ENCODE data around the gene PAFAH1B1.

The PAFAH1B1 gene

GRCh38 chr17:2704031-2704889 lies 110.8 kb downstream of the PAFAH1B1 start:
- DNase-seq: no peak

DNA sequence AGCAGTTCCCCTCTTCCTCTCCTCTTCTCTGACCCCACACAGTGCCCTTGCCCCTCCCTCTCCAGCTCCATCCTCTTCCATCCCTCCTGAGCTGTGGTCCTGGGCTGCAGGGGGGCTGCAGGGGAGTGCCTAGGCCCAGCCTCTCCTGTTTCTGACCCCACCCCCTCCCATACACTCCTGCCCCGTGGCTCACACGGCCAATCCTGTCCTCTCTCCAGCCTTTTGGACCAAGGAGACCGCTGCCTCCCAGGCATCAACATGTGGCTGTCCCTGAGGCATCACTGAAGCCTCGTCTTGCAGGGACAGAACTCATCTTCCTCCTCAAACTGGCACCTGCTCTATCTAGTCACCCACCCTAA lies 111.4 kb downstream of the PAFAH1B1 start:
- DNase-seq: no peak

GRCh38 chr17:2705263-2705662 lies 111.8 kb downstream of the PAFAH1B1 start:
- no peak for DNase-seq

DNA sequence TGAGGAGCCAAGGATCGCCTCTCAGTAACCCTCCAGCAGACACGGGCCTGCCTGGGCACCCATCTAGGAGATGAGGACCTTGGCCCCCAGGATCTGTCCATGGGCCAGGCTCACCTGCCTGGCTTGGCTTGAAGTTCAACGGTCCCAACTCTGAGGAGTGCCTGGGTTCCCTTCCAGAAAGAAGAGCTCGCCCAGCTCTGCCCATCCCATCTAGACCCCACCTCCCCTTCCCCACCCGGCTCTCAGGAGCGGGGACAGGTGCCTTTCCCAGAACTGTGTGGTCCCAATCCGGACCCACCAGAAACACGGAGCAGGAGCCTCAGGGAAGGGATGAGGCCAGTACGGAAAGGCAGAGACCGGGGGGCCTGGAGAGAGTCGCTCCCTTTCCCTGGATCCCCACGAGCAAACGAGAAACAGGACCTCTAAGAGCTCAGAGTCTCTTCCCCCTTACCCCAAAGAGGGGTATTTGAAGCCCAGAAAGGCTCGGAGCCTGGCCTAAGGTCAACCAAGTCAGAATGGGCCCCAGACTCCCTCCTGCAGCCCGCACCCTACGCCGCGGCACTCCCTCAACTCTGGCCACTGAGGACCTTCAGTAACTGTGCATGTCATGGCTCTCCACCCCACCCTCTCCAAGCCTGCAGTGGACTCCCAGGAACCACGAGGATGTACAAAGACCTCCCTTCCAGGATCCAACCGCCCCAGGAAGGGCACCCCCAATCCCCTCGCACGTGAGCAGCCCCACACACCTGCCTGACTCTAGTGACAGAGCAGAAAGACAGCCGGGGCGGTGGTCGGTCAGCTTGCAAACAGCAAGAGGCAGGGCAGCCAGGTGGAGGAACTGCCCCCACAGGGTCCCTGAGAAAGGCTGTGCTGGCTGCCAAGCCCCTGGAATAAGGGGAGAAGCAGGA lies 112.7 kb downstream of the PAFAH1B1 start:
- no peak for DNase-seq

GRCh38 chr17:2706911-2707510 lies 113.6 kb downstream of the PAFAH1B1 start:
- DNase-seq: no peak

DNA sequence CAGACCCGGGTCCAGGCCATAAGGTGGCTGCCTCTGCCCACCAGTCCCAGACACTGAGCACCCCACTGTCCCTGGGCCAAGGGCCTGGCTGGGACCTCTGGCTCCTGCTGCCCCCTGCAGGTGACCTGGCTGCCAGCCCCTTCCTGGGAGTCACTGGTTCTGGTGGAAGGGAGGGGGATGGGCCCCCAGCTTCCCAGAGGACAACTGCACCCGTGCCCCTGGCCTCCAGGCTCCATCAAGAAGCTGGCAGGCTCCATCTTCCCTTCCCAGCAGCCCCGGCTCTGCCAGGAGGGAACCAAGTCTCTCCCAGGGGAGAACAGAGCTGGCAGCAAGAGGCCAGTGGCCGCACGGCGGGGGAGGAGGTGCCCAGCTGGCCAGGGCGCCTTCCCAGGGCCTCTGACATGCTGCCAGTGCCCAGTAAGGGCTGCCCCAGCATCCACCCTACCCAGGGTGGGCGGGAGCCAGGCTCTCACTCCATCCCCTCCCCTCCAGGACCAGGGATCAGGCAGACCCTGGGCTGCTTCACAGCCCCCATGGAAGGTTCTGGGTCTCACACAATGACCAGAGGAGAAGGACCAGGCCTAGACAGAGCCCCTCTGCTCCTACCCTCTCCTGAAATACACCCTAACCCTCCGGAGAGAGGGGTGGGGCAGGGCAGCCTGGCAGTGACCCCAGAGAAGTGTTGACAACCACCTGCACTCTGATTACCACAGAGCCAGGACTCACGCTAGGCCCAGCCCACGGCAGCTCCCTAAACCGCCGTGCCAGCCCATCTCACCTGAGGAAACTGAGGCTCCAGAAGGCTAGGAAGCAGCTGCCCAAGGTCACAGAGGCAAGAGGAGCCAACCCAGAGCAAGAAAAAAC lies 114.5 kb downstream of the PAFAH1B1 start:
- peak; percentile 29 for DNase-seq

DNA sequence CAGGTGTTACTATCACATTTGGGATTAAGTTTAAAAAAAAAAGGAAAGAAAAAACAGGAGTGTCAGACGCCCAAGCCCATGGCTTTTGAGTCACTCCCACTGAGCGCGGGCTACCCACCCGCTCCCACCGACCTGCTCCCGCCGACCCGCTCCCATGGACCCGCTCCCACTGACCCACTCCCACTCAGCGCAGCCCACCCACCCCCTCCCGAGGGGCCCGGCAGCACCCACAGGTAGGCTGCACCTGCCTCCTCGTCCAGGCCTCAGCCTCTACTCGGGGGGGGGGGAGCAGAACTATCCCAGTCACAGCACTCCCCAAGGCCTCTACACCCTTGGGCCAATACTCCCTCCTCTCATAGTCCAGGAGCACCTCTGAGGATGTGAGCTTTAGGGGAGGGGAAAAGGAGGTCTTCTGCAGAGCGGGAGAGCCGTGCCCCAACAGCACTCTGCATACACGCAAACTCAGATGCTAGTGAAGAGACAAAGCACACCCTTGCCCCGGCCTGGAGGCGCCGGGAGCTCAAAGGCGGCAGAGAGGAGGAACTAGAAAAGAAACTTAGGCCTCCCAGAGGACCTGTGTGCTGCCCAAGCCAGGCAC lies 115.2 kb downstream of the PAFAH1B1 start:
- no peak for DNase-seq

- peak; percentile 26 for DNase-seq
Observed at GRCh38 chr17:2709183-2709661, 115.8 kb downstream of the PAFAH1B1 start.

DNA sequence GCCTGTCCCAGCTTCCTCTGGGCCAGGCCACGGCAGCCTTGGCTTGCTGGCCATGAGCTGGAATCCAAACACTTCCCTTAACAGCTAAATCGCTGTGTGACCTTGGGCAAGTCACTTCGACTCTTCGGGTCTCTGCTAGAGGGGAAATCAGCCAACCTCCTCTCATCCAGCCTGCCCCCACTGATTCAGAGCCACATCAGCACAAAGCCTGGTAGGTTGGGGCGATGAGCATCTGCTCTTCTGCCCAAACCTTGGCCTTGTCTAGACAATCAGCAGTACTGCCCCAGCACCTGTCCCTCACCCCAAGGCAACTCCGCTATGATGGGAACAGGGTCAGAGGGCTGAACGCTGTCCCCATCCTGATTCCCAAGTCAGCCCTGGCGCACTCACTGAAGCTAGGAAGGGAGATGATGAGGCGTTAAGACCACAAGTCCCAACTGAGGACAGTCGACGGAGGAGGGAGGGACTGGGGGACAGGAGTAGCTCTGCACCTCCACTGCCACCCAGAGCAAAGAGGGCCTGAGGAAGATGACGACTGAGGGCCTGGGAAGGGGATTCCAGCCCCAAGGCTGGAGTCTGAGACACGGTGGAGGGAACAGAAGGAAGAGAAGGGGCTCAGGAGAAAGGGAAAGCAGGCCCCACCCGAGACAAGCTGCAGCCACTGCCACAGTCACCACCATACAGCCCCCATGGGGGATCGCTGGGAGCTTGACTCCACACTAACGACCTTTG lies 116.8 kb downstream of the PAFAH1B1 start:
- no peak for DNase-seq

GRCh38 chr17:2710803-2711607 lies 117.6 kb downstream of the PAFAH1B1 start:
- peak; percentile 53 for DNase-seq

GRCh38 chr17:2711608-2712299 lies 118.3 kb downstream of the PAFAH1B1 start, which contains the start of gene CLUH:
Gene CLUH (minus strand): TSS chr17:2711764. CDS start chr17:2711661, 103 bp downstream.
- peak; percentile 97 for DNase-seq

GRCh38 chr17:2712300-2713043 lies 119.0 kb downstream of the PAFAH1B1 start:
- DNase-seq: no peak

DNA sequence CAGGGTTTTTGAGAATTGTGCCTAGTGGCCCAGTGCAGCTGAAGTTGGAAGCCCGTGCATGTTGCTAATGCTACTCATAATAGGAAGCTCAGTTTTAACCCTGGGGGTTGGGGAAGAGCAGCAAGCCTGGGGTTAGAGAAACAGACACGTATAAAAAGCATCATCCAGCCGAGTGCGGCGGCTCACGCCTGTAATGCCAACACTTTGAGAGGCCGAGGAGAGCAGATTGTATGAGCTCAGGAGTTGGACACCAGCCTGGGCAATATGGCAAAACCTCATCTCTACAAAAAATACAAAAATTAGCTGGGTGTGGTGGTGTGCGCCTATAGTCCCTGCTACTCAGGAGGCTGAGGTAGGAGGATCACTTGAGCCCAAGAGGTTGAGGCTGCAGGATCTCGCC lies 120.4 kb downstream of the PAFAH1B1 start:
- no peak for DNase-seq

DNA sequence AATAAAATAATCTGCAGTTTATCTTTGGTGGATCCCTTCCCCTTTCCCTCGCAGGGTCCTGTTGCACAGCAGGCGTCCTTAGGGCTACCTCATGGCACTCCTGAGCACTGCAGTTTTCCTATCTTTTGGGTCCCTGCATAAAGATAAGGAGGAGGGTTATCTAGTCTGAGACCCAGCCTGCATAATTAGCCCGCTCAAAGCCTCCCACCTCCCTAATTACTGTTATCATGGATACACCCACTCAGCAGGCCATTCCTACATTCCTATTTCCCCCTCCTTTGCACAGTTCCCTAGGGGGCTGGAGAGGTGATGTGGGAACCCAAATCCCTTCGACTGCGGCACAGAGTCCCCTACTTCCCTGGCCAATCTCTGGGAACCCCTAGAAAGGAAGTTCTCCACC lies 123.2 kb downstream of the PAFAH1B1 start:
- DNase-seq: no peak

DNA sequence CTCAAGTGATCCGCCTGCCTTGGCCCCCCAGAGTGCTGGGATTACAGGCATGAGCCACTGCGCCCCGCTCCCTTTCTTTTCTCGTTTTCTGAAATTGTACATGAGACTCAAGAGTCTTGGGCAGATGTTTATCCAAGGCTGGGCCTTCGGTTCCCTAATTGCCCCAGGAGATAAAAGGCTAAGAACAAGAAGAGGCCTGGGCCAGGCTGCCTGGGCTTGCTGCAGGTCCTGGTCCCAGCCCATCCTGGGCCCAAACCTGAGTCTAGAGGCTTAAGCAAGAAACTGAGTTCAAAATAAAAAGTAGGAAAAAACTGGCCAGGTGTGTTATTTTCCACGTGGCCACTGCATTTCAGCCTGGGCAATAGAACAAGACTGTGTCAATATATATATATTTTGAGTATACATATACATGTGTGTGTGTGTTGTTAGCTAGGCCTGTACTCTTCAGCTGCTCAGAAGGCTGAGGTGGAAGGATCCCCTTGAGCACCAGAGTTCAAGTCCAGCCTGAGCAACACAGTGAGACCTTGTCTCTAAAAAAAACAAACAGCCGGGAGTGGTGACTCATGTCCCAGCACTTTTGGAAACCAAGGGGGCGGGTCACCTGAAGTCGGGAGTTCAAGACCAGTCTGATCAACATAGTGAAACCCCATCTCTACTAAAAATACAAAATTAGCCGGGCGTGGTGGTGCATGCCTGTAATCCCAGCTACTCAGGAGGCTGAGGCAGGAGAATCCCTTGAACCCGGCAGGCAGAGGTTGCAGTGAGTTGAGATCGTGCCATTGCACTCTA lies 124.9 kb downstream of the PAFAH1B1 start:
- no peak for DNase-seq

DNA sequence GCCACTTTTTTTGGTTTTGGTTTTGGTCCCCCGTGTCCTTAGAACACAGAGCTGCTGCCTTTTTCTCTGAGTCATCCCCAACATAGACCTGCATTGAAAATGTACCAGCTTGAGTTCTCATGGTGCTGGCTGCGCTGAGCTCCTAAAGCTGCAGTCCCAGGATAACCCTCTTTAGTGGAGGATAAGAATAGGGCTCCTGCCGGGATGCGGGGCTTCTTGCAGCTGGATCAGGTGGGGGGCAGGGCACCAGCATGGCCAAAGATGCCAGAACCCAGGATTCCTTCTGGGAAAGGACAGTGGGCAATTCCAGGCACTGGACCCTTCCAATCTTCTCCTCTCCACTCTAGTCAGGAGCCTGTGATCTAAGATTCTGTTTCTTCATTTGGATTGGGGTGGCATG lies 126.4 kb downstream of the PAFAH1B1 start:
- no peak for DNase-seq

- no peak for DNase-seq
Observed at GRCh38 chr17:2721603-2722002, 128.1 kb downstream of the PAFAH1B1 start.

DNA sequence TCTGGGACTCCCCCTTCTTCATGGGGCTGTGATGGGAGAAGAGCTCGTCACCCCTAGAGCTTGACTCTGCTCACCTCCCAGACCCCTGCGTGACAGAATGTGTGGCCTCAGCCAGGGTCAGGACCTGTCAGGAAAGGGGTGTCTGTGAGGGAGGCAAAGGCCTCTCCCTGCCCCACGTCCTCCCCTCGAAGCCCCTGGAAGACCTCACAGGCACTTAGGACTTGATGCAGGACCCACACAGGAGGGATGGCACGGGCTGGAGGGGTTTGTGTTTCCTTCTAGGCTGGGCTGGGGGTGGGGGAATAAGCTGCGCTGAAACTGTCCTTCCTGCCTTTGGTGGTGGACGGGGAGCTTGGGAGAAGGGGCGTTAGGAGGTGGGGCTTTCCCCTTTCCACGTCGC lies 129.2 kb downstream of the PAFAH1B1 start:
- no peak for DNase-seq

Data from activated CD4-positive, alpha-beta T cell treated with anti-CD3 and anti-CD28 coated beads, Interleukin-10, Interleukin-2, amounts not matched to agents 100 ng/mL and 50 ng/mL, durations not matched to agents 16 hours and 8 hours (primary cell).